ENCODE data around the gene ITPRIP.
A peak's percentile ranks its signal among the peaks of the same experiment; 100 is the strongest.

ITPRIP gene

DNA sequence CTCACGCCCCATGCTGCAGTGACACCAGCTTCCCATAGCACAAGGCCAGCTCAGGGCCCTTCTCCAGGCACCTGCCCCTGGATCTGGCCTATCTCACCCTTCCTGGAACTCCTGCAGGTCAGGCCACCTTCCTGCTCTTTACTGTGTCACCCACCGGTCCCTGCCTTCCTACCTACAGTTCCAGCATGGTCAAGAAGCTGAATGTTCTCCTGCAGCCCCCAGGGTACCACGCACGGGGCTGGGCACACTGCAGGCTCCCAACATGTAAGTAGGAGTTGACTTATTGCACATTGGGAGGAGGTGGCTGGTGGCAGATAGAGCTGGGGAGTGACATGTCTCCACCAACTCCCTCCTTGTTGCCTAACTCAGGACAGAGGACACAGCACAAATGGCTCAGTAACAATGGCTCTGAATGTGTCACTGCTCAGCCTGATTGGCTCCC is 14.5 kb downstream of the ITPRIP start:
- H3K27ac ChIP-seq (replicated peaks; ENCODE audit: low read length): no peak overlapping the region
- H2AFZ ChIP-seq (ENCODE audit: low read length): no peak overlapping the region
- no peak overlapping the region for H2BK12ac ChIP-seq (ENCODE audit: low read length)
- H3K14ac ChIP-seq (ENCODE audit: low read length): no peak overlapping the region
- H3K18ac ChIP-seq (ENCODE audit: low read length): no peak overlapping the region
- no peak for DNase-seq (ENCODE audit: low spot score)
- H4K8ac ChIP-seq (ENCODE audit: low read depth, low read length): no peak overlapping the region
- peaks cover 0 to 2% of the 10 kb centered on the region in 2 donors for H3K9me3 ChIP-seq (replicated peaks in 1 of 2; ENCODE audit: control insufficient read depth in 2 of 2, insufficient read depth in 1 of 2, low read depth in 1 of 2, low read length in 2 of 2)
- WGBS, 2 donors (ENCODE audit: extremely low coverage in 2 of 2, insufficient read length in 2 of 2, insufficient replicate concordance in 1 of 2): no CpG with 5 or more reads among the region's 4 CpGs
- H2BK5ac ChIP-seq (ENCODE audit: low read length): no peak overlapping the region
- H3K79me1 ChIP-seq (ENCODE audit: low read depth, low read length): peaks cover 7% of the 10 kb centered on the region
- H3K23ac ChIP-seq (ENCODE audit: low read depth, low read length, poor library complexity): no peak overlapping the region
- no peak overlapping the region for H3K4me2 ChIP-seq (ENCODE audit: insufficient read depth, low read length, poor library complexity, severe bottlenecking)
- no peak overlapping the region for H3K9ac ChIP-seq (ENCODE audit: low read depth, low read length, poor library complexity)
- peaks cover 0 to 30% (median 0%) of the 10 kb centered on the region in 3 experiments for H3K27me3 ChIP-seq (ENCODE audit: control insufficient read depth in 3 of 3, insufficient read depth in 3 of 3, low read depth in 1 of 3, low read length in 3 of 3)
- H3K4me3 ChIP-seq (ENCODE audit: low read length in 2 of 2): peak overlapping the region in 1 of 2 donors; percentile 16
- H4K91ac ChIP-seq (ENCODE audit: low read depth, low read length, poor library complexity): no peak overlapping the region
- H2BK120ac ChIP-seq (ENCODE audit: low read depth, low read length): no peak overlapping the region
- H3K4ac ChIP-seq (ENCODE audit: low read length): no peak overlapping the region
- H2AK5ac ChIP-seq (ENCODE audit: low read depth, low read length): no peak overlapping the region
- H3K36me3 ChIP-seq (replicated peaks in 1 of 2; ENCODE audit: control insufficient read depth in 2 of 2, insufficient read depth in 2 of 2, low read length in 2 of 2): peaks cover 0 to 33% of the 10 kb centered on the region in 2 donors
- H2BK15ac ChIP-seq (ENCODE audit: low read length): no peak overlapping the region
- peaks cover 16 to 31% of the 10 kb centered on the region in 2 donors for H3K4me1 ChIP-seq (ENCODE audit: control insufficient read depth in 2 of 2, insufficient read depth in 1 of 2, low read depth in 1 of 2, low read length in 2 of 2)

DNA sequence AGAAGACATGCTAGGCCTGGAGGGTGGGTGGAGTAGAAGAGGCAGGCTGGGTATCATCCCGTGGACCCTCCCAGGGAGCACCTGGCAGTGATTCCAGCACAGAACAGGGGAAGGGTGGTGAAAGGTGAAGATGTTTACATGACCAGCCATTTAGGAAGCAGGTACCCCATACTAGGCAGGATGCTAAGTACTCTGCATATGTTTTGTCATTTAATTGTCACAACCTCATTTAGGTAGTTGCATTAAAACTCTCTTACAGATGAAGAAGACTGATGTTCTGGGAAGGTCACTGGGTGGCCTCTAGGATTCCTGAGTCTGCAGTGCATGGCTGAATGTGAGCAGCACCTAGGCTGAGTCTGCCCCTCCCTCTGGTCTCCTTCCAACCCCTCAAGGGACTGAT is 15.2 kb downstream of the ITPRIP start:
- no CpG with 5 or more reads among the region's 1 CpG for WGBS, 2 donors (ENCODE audit: extremely low coverage in 2 of 2, insufficient read length in 2 of 2, insufficient replicate concordance in 1 of 2)
- no peak overlapping the region for H2AFZ ChIP-seq (ENCODE audit: low read length)
- no peak overlapping the region for H3K14ac ChIP-seq (ENCODE audit: low read length)

GRCh38 chr10:104322416-104322782 is 15.9 kb downstream of the ITPRIP start:
- no peak overlapping the region for H4K8ac ChIP-seq (ENCODE audit: low read depth, low read length)
- WGBS, 2 donors (ENCODE audit: extremely low coverage in 2 of 2, insufficient read length in 2 of 2, insufficient replicate concordance in 1 of 2): no CpG with 5 or more reads among the region's 7 CpGs
- peaks cover 10 to 20% of the 10 kb centered on the region in 2 donors for H3K4me1 ChIP-seq (ENCODE audit: control insufficient read depth in 2 of 2, insufficient read depth in 1 of 2, low read depth in 1 of 2, low read length in 2 of 2)

More for the DNA sequence above, 15.2 kb downstream of the ITPRIP start:
- H2BK15ac ChIP-seq (ENCODE audit: low read length): no peak overlapping the region
- no peak overlapping the region for H3K27ac ChIP-seq (replicated peaks; ENCODE audit: low read length)
- peaks cover 0 to 38% of the 10 kb centered on the region in 2 donors for H3K36me3 ChIP-seq (replicated peaks in 1 of 2; ENCODE audit: control insufficient read depth in 2 of 2, insufficient read depth in 2 of 2, low read length in 2 of 2)
- H3K27me3 ChIP-seq (ENCODE audit: control insufficient read depth in 3 of 3, insufficient read depth in 3 of 3, low read depth in 1 of 3, low read length in 3 of 3): peaks cover 0 to 30% (median 0%) of the 10 kb centered on the region in 3 experiments
- no peak overlapping the region for H2BK12ac ChIP-seq (ENCODE audit: low read length)
- no peak overlapping the region for H3K4me2 ChIP-seq (ENCODE audit: insufficient read depth, low read length, poor library complexity, severe bottlenecking)
- H3K4ac ChIP-seq (ENCODE audit: low read length): no peak overlapping the region
- no peak overlapping the region for H3K23ac ChIP-seq (ENCODE audit: low read depth, low read length, poor library complexity)
- H3K18ac ChIP-seq (ENCODE audit: low read length): no peak overlapping the region
- H3K9ac ChIP-seq (ENCODE audit: low read depth, low read length, poor library complexity): no peak overlapping the region
- no peak overlapping the region for H4K91ac ChIP-seq (ENCODE audit: low read depth, low read length, poor library complexity)
- peaks cover 0 to 2% of the 10 kb centered on the region in 2 donors for H3K9me3 ChIP-seq (replicated peaks in 1 of 2; ENCODE audit: control insufficient read depth in 2 of 2, insufficient read depth in 1 of 2, low read depth in 1 of 2, low read length in 2 of 2)
- H3K4me1 ChIP-seq (ENCODE audit: control insufficient read depth in 2 of 2, insufficient read depth in 1 of 2, low read depth in 1 of 2, low read length in 2 of 2): peaks cover 14 to 27% of the 10 kb centered on the region in 2 donors
- H3K4me3 ChIP-seq (ENCODE audit: low read length in 2 of 2): no peak overlapping the region
- peaks cover 7% of the 10 kb centered on the region for H3K79me1 ChIP-seq (ENCODE audit: low read depth, low read length)
- no peak for DNase-seq (ENCODE audit: low spot score)
- no peak overlapping the region for H2AK5ac ChIP-seq (ENCODE audit: low read depth, low read length)
- no peak overlapping the region for H4K8ac ChIP-seq (ENCODE audit: low read depth, low read length)
- no peak overlapping the region for H2BK5ac ChIP-seq (ENCODE audit: low read length)
- H2BK120ac ChIP-seq (ENCODE audit: low read depth, low read length): no peak overlapping the region

DNA sequence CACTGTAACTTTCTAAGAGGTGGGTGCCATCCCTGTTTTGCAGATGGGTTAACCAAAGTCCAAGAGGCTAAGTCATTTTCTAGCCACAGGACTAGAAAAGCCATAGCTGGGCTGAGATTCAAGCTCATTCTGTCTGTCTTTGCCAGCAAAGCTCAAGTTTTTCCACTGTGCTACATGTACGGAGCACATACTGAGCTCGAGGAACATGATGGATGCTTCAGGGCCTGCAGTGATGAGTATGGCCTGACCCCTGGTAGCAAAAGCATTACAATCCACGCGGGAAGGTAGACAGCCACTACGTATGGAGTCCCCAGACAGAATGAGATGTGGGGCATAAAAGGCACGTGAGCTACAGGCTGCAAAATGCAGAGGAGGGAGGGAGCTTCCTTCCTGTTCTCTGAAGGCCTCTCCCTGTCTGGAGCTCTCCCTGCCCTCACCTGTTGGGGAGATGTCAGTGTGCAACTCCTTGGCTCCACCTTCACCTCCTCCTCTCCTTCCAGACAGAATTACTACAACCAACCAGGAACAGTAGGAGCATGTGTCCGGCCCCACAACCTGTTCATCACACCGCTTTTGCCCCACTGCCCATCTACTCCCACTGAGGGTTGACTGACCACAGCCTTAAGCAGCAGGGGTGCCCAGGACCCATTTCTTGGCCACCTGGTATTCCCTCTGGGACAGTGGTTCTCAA is 16.4 kb downstream of the ITPRIP start:
- Histone ChIP-seq H2BK12ac (ENCODE audit: low read length) (no peak overlapping the region), H3K4me3 (ENCODE audit: low read length in 2 of 2) (no peak overlapping the region), H2AFZ (ENCODE audit: low read length) (no peak overlapping the region), H2AK5ac (ENCODE audit: low read depth, low read length) (no peak overlapping the region), H3K4ac (ENCODE audit: low read length) (no peak overlapping the region), H3K27ac (replicated peaks; ENCODE audit: low read length) (no peak overlapping the region), H4K91ac (ENCODE audit: low read depth, low read length, poor library complexity) (no peak overlapping the region), H3K79me1 (ENCODE audit: low read depth, low read length) (peaks cover 6% of the 10 kb centered on the region), H3K4me2 (ENCODE audit: insufficient read depth, low read length, poor library complexity, severe bottlenecking) (no peak overlapping the region), H2BK5ac (ENCODE audit: low read length) (no peak overlapping the region), H2BK15ac (ENCODE audit: low read length) (no peak overlapping the region), H3K14ac (ENCODE audit: low read length) (no peak overlapping the region), H3K36me3 (replicated peaks in 1 of 2; ENCODE audit: control insufficient read depth in 2 of 2, insufficient read depth in 2 of 2, low read length in 2 of 2) (peaks cover 0 to 44% of the 10 kb centered on the region in 2 donors), H4K8ac (ENCODE audit: low read depth, low read length) (no peak overlapping the region), H3K27me3 (ENCODE audit: control insufficient read depth in 3 of 3, insufficient read depth in 3 of 3, low read depth in 1 of 3, low read length in 3 of 3) (peaks cover 0 to 18% (median 0%) of the 10 kb centered on the region in 3 experiments), H3K9me3 (replicated peaks in 1 of 2; ENCODE audit: control insufficient read depth in 2 of 2, insufficient read depth in 1 of 2, low read depth in 1 of 2, low read length in 2 of 2) (peaks cover 0 to 2% of the 10 kb centered on the region in 2 donors), H3K18ac (ENCODE audit: low read length) (no peak overlapping the region), H3K23ac (ENCODE audit: low read depth, low read length, poor library complexity) (no peak overlapping the region), H3K9ac (ENCODE audit: low read depth, low read length, poor library complexity) (no peak overlapping the region), H2BK120ac (ENCODE audit: low read depth, low read length) (no peak overlapping the region), H3K4me1 (ENCODE audit: control insufficient read depth in 2 of 2, insufficient read depth in 1 of 2, low read depth in 1 of 2, low read length in 2 of 2) (peaks cover 7 to 15% of the 10 kb centered on the region in 2 donors)
- no CpG with 5 or more reads among the region's 8 CpGs for WGBS, 2 donors (ENCODE audit: extremely low coverage in 2 of 2, insufficient read length in 2 of 2, insufficient replicate concordance in 1 of 2)
- no peak for DNase-seq (ENCODE audit: low spot score)

More at GRCh38 chr10:104322416-104322782, 15.9 kb downstream of the ITPRIP start:
- peaks cover 0 to 2% of the 10 kb centered on the region in 2 donors for H3K9me3 ChIP-seq (replicated peaks in 1 of 2; ENCODE audit: control insufficient read depth in 2 of 2, insufficient read depth in 1 of 2, low read depth in 1 of 2, low read length in 2 of 2)
- no peak overlapping the region for H3K9ac ChIP-seq (ENCODE audit: low read depth, low read length, poor library complexity)
- H2AK5ac ChIP-seq (ENCODE audit: low read depth, low read length): no peak overlapping the region
- H3K4me2 ChIP-seq (ENCODE audit: insufficient read depth, low read length, poor library complexity, severe bottlenecking): no peak overlapping the region
- no peak overlapping the region for H3K27ac ChIP-seq (replicated peaks; ENCODE audit: low read length)
- H3K79me1 ChIP-seq (ENCODE audit: low read depth, low read length): peaks cover 7% of the 10 kb centered on the region
- H2AFZ ChIP-seq (ENCODE audit: low read length): no peak overlapping the region
- no peak overlapping the region for H2BK15ac ChIP-seq (ENCODE audit: low read length)
- no peak overlapping the region for H3K14ac ChIP-seq (ENCODE audit: low read length)
- no peak overlapping the region for H2BK5ac ChIP-seq (ENCODE audit: low read length)
- peaks cover 0 to 23% (median 0%) of the 10 kb centered on the region in 3 experiments for H3K27me3 ChIP-seq (ENCODE audit: control insufficient read depth in 3 of 3, insufficient read depth in 3 of 3, low read depth in 1 of 3, low read length in 3 of 3)
- H2BK120ac ChIP-seq (ENCODE audit: low read depth, low read length): no peak overlapping the region
- H3K23ac ChIP-seq (ENCODE audit: low read depth, low read length, poor library complexity): no peak overlapping the region
- DNase-seq (ENCODE audit: low spot score): no peak
- no peak overlapping the region for H4K91ac ChIP-seq (ENCODE audit: low read depth, low read length, poor library complexity)
- H2BK12ac ChIP-seq (ENCODE audit: low read length): no peak overlapping the region
- H3K36me3 ChIP-seq (replicated peaks in 1 of 2; ENCODE audit: control insufficient read depth in 2 of 2, insufficient read depth in 2 of 2, low read length in 2 of 2): peaks cover 0 to 43% of the 10 kb centered on the region in 2 donors
- H3K4me3 ChIP-seq (ENCODE audit: low read length in 2 of 2): no peak overlapping the region
- H3K18ac ChIP-seq (ENCODE audit: low read length): no peak overlapping the region
- H3K4ac ChIP-seq (ENCODE audit: low read length): no peak overlapping the region
